Smooth muscle cell (in vitro differentiated cells): Measurements from ENCODE around the gene ROR1. TPM values are rescaled to one million over a fixed set of nuclear protein-coding genes. Genes with fewer than 3 reads are reported as not detected.

Experiments
- DNase-seq: peaks from one replicate; lab custom pipeline; 2025; ENCODE audit not compliant: unreplicated experiment; lab: John Stamatoyannopoulos, UW
- H2AFZ ChIP-seq: fragments of 200-600 bp; sonication (generic); 2 replicates; pipeline ENCODE4 v1.6.0; 2016; ENCODE audit warnings: antibody characterized with exemption, low read depth, mild to moderate bottlenecking
- H3F3A ChIP-seq: fragments of 200-600 bp; sonication (generic); 2 replicates; pipeline ENCODE4 v1.6.0; 2017; ENCODE audit warnings: antibody characterized with exemption, low read depth
- H3K27ac ChIP-seq: fragments of 200-600 bp; sonication (generic); 2 replicates; pipeline ENCODE4 v1.5.1; 2016; ENCODE audit warnings: low read depth, mild to moderate bottlenecking
- H3K27me3 ChIP-seq: fragments of 200-600 bp; sonication (generic); 2 replicates; pipeline ENCODE4 v1.6.1; 2016; ENCODE audit warnings: low read depth, mild to moderate bottlenecking
- H3K36me3 ChIP-seq: fragments of 200-600 bp; sonication (generic); 2 replicates; pipeline ENCODE4 v1.5.1; 2016; ENCODE audit warnings: low read depth
- H3K4me1 ChIP-seq: fragments of 200-600 bp; sonication (generic); 2 replicates; pipeline ENCODE4 v1.5.1; 2016; ENCODE audit warnings: low read depth
- H3K4me2 ChIP-seq: fragments of 200-600 bp; sonication (generic); 2 replicates; pipeline ENCODE4 v1.6.0; 2016; ENCODE audit warnings: mild to moderate bottlenecking
- H3K4me3 ChIP-seq: fragments of 200-600 bp; sonication (generic); 2 replicates; pipeline ENCODE4 v1.5.1; 2016; ENCODE audit warnings: mild to moderate bottlenecking
- H3K79me2 ChIP-seq: fragments of 200-600 bp; sonication (generic); 2 replicates; pipeline ENCODE4 v1.6.0; 2016; ENCODE audit warnings: low read depth, mild to moderate bottlenecking
- H3K9ac ChIP-seq: fragments of 200-600 bp; sonication (generic); 2 replicates; pipeline ENCODE4 v1.6.0; 2016; ENCODE audit warnings: low read depth
- H3K9me3 ChIP-seq: fragments of 200-600 bp; sonication (generic); replicated peaks from 2 replicates; pipeline ENCODE4 v1.5.1; 2016; ENCODE audit warnings: low read depth
- H4K20me1 ChIP-seq: fragments of 200-600 bp; sonication (generic); 2 replicates; pipeline ENCODE4 v1.6.0; 2016; ENCODE audit warnings: low read depth
- WGBS: methylation state at CpG from one replicate; pipeline ENCODE4 v1.1.7; 2016; ENCODE audit warnings: low lambda C conversion rate; 5-methylcytosine and 5-hydroxymethylcytosine counted together
- polyA plus RNA-seq: library from polyadenylated mRNA; unstranded; fragments of >200 nt; fragmentation: Nextera tagmentation; extraction: Ambion mirVana; gene quantifications from 2 replicates; pipeline ENCODE4 v1.2.1, GENCODE V29; 2016
- total RNA-seq: library from RNA; depleted of rRNA; stranded (reverse); fragments of >200 nt; gene quantifications from 2 replicates; pipeline ENCODE4 v1.2.3, GENCODE V29; 2014
- TF ChIP-seq, protein P1 (sequence below): fragments of 200-600 bp; sonication (generic); IDR thresholded peaks from 2 replicates; pipeline ENCODE4 v1.5.1; 2017; ENCODE audit warnings: borderline replicate concordance, mild to moderate bottlenecking, antibody characterized with exemption; ENCODE audit not compliant: insufficient read depth, poor library complexity, severe bottlenecking

Gene ROR1
- total and polyA plus RNA-seq, 2 experiments from 2014 or later = 3.3 to 7.2 TPM

GRCh38 chr1:64137412-64137803 is 363.6 kb downstream of the ROR1 start:
- Histone ChIP-seq H3F3A (no peaks in the 10 kb centered on the region), H3K79me2 (no peaks in the 10 kb centered on the region), H4K20me1 (no peaks in the 10 kb centered on the region), H3K4me1 (peaks cover 19% of the 10 kb centered on the region), H3K4me2 (no peak overlapping the region), H3K27ac (no peak overlapping the region), H3K4me3 (no peak overlapping the region), H3K9ac (no peak overlapping the region), H3K36me3 (no peaks in the 10 kb centered on the region), H2AFZ (no peak overlapping the region), H3K9me3 (no peaks in the 10 kb centered on the region), H3K27me3 (no peaks in the 10 kb centered on the region)
- 42% methylated on average over 4 of the region's 4 CpGs for WGBS
- DNase-seq = no peak
- TF ChIP-seq, protein P1, sequence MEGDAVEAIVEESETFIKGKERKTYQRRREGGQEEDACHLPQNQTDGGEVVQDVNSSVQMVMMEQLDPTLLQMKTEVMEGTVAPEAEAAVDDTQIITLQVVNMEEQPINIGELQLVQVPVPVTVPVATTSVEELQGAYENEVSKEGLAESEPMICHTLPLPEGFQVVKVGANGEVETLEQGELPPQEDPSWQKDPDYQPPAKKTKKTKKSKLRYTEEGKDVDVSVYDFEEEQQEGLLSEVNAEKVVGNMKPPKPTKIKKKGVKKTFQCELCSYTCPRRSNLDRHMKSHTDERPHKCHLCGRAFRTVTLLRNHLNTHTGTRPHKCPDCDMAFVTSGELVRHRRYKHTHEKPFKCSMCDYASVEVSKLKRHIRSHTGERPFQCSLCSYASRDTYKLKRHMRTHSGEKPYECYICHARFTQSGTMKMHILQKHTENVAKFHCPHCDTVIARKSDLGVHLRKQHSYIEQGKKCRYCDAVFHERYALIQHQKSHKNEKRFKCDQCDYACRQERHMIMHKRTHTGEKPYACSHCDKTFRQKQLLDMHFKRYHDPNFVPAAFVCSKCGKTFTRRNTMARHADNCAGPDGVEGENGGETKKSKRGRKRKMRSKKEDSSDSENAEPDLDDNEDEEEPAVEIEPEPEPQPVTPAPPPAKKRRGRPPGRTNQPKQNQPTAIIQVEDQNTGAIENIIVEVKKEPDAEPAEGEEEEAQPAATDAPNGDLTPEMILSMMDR = no peak

DNA sequence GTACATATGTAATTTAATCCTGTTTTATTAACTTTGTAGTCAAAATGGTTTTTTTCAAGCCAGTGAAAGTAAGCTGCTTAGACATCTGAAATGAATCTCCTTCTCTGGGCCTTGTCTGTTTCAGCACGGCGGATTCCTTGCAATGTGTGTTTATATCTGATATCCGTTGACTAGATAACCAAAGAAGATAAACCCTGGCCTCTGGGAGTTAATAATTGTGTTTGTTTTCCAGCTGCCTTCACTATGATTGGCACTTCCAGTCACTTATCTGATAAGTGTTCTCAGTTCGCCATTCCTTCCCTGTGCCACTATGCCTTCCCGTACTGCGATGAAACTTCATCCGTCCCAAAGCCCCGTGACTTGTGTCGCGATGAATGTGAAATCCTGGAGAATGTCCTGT is 366.1 kb downstream of the ROR1 start:
- Histone ChIP-seq H3K9ac (no peak overlapping the region), H3K4me1 (peaks cover 12% of the 10 kb centered on the region), H3K79me2 (no peaks in the 10 kb centered on the region), H4K20me1 (no peaks in the 10 kb centered on the region), H3K27me3 (no peaks in the 10 kb centered on the region), H2AFZ (no peak overlapping the region), H3K4me2 (no peak overlapping the region), H3K9me3 (no peaks in the 10 kb centered on the region), H3K36me3 (no peaks in the 10 kb centered on the region), H3F3A (no peaks in the 10 kb centered on the region), H3K4me3 (no peak overlapping the region), H3K27ac (no peak overlapping the region)
- TF ChIP-seq, protein P1 = no peak
- DNase-seq = no peak
- WGBS = 51% methylated on average over 10 of the region's 10 CpGs

GRCh38 chr1:64140596-64140995 is 366.8 kb downstream of the ROR1 start:
- H4K20me1 ChIP-seq = no peaks in the 10 kb centered on the region
- no peaks in the 10 kb centered on the region for H3K79me2 ChIP-seq
- no peaks in the 10 kb centered on the region for H3K9me3 ChIP-seq
- no peaks in the 10 kb centered on the region for H3F3A ChIP-seq
- H2AFZ ChIP-seq = no peak overlapping the region
- no peak overlapping the region for H3K27ac ChIP-seq
- no peak overlapping the region for H3K4me2 ChIP-seq
- no peak overlapping the region for H3K9ac ChIP-seq
- no peak for DNase-seq
- H3K36me3 ChIP-seq = no peaks in the 10 kb centered on the region
- TF ChIP-seq, protein P1 = no peak
- peaks cover 12% of the 10 kb centered on the region for H3K4me1 ChIP-seq
- H3K4me3 ChIP-seq = no peak overlapping the region
- H3K27me3 ChIP-seq = no peaks in the 10 kb centered on the region
- 97% methylated on average over 2 of the region's 2 CpGs for WGBS

- no peaks in the 10 kb centered on the region for H4K20me1 ChIP-seq
- H3K36me3 ChIP-seq = no peaks in the 10 kb centered on the region
- no peak overlapping the region for H3K27ac ChIP-seq
- WGBS = 94% methylated on average over 5 of the region's 5 CpGs
- H3K27me3 ChIP-seq = no peaks in the 10 kb centered on the region
- DNase-seq = no peak
- H3K4me3 ChIP-seq = no peak overlapping the region
- TF ChIP-seq, protein P1 = no peak
- no peak overlapping the region for H3K4me2 ChIP-seq
- no peaks in the 10 kb centered on the region for H3K79me2 ChIP-seq
- no peak overlapping the region for H2AFZ ChIP-seq
- H3F3A ChIP-seq = no peaks in the 10 kb centered on the region
- no peak overlapping the region for H3K9ac ChIP-seq
- no peaks in the 10 kb centered on the region for H3K9me3 ChIP-seq
- H3K4me1 ChIP-seq = peaks cover 9% of the 10 kb centered on the region
Observed at GRCh38 chr1:64147045-64147724, 373.4 kb downstream of the ROR1 start.
